ENCODE results near the gene INPP5J. TPM values are rescaled to one million over a fixed set of nuclear protein-coding genes. Genes with fewer than 3 reads are reported as not detected.

Gene INPP5J
- polyA plus RNA-seq, 1 donor from 2014 or later: 3.7 TPM

- Histone ChIP-seq H4K20me1 (ENCODE audit: insufficient read depth) (no peaks in the 10 kb centered on the region), H3K79me2 (replicated peaks; ENCODE audit: insufficient read depth, low read length) (no peaks in the 10 kb centered on the region), H3K4me3 (ENCODE audit: low read length) (no peak overlapping the region), H3K36me3 (ENCODE audit: insufficient read depth, low read length) (no peaks in the 10 kb centered on the region), H3K9me3 (ENCODE audit: low read length) (no peaks in the 10 kb centered on the region), H3F3A (ENCODE audit: insufficient read depth, low read length, poor library complexity, severe bottlenecking) (no peaks in the 10 kb centered on the region), H3K27ac (ENCODE audit: low read length) (no peak overlapping the region), H2AFZ (ENCODE audit: low read depth, low read length) (no peak overlapping the region), H3K4me2 (ENCODE audit: low read length) (no peak overlapping the region), H3K9me2 (ENCODE audit: insufficient read depth, low read length) (no peaks in the 10 kb centered on the region), H3K9ac (ENCODE audit: low read length) (no peak overlapping the region), H3K27me3 (ENCODE audit: insufficient read depth, low read depth, low read length) (no peaks in the 10 kb centered on the region)
- no peak for TF ChIP-seq SMC3 (conservative IDR thresholded peaks at IDR 0.05; ENCODE audit: poor library complexity)
- no peak for TF ChIP-seq TAF1 (IDR thresholded peaks at IDR 0.05; ENCODE audit: low read depth)
- no peak for TF ChIP-seq REST (IDR thresholded peaks at IDR 0.05; ENCODE audit: borderline replicate concordance)
- no peak for TF ChIP-seq CTCF (IDR thresholded peaks at IDR 0.05; ENCODE audit: poor library complexity, severe bottlenecking)
- no peak for TF ChIP-seq RAD21 (conservative IDR thresholded peaks at IDR 0.05)
- TF ChIP-seq EP300 (conservative IDR thresholded peaks at IDR 0.05; ENCODE audit: poor library complexity, severe bottlenecking): no peak
- TF ChIP-seq MXI1 (conservative IDR thresholded peaks at IDR 0.05; ENCODE audit: poor library complexity, severe bottlenecking): no peak
- no peak for TF ChIP-seq EZH2 (IDR thresholded peaks at IDR 0.05; ENCODE audit: borderline replicate concordance, insufficient read depth, low read length, poor library complexity, severe bottlenecking)
- TF ChIP-seq POLR2AphosphoS5 (IDR thresholded peaks at IDR 0.05): no peak
Observed at GRCh38 chr22:31126869-31127175, 4.1 kb downstream of the INPP5J start.

- no peaks in the 10 kb centered on the region for H4K20me1 ChIP-seq (ENCODE audit: insufficient read depth)
- H3K27me3 ChIP-seq (ENCODE audit: insufficient read depth, low read depth, low read length): no peaks in the 10 kb centered on the region
- H3K27ac ChIP-seq (ENCODE audit: low read length): no peak overlapping the region
- H3K9me3 ChIP-seq (ENCODE audit: low read length): no peaks in the 10 kb centered on the region
- H3K4me3 ChIP-seq (ENCODE audit: low read length): no peak overlapping the region
- no peaks in the 10 kb centered on the region for H3K36me3 ChIP-seq (ENCODE audit: insufficient read depth, low read length)
- TF ChIP-seq CTCF (IDR thresholded peaks at IDR 0.05; ENCODE audit: poor library complexity, severe bottlenecking) (no peak), EZH2 (IDR thresholded peaks at IDR 0.05; ENCODE audit: borderline replicate concordance, insufficient read depth, low read length, poor library complexity, severe bottlenecking) (no peak), EP300 (conservative IDR thresholded peaks at IDR 0.05; ENCODE audit: poor library complexity, severe bottlenecking) (no peak), REST (IDR thresholded peaks at IDR 0.05; ENCODE audit: borderline replicate concordance) (no peak), TAF1 (IDR thresholded peaks at IDR 0.05; ENCODE audit: low read depth) (no peak), POLR2AphosphoS5 (IDR thresholded peaks at IDR 0.05) (no peak), SMC3 (conservative IDR thresholded peaks at IDR 0.05; ENCODE audit: poor library complexity) (no peak), MXI1 (conservative IDR thresholded peaks at IDR 0.05; ENCODE audit: poor library complexity, severe bottlenecking) (no peak), RAD21 (conservative IDR thresholded peaks at IDR 0.05) (no peak)
- no peak overlapping the region for H3K4me2 ChIP-seq (ENCODE audit: low read length)
- no peak overlapping the region for H2AFZ ChIP-seq (ENCODE audit: low read depth, low read length)
- H3F3A ChIP-seq (ENCODE audit: insufficient read depth, low read length, poor library complexity, severe bottlenecking): no peaks in the 10 kb centered on the region
- no peaks in the 10 kb centered on the region for H3K9me2 ChIP-seq (ENCODE audit: insufficient read depth, low read length)
- no peaks in the 10 kb centered on the region for H3K79me2 ChIP-seq (replicated peaks; ENCODE audit: insufficient read depth, low read length)
- no peak overlapping the region for H3K9ac ChIP-seq (ENCODE audit: low read length)
Observed at GRCh38 chr22:31127181-31127772, 4.5 kb downstream of the INPP5J start.
